Panc1 (cell line): ENCODE results near the gene MTA1. TPM values are rescaled to one million over a fixed set of nuclear protein-coding genes. Genes with fewer than 3 reads are reported as not detected.

Source experiments
- ATAC-seq: fragments of 200-7000 bp; cut with Tn5 transposase; 2 replicates; pipeline ENCODE4 v1.9.1; 2020; ENCODE audit warnings: mild to moderate bottlenecking, moderate library complexity
- BruUV-seq: library from RNA; stranded (reverse); fragments of 400-500 nt; replicated peaks from 2 replicates; lab custom pipeline; 2021; lab: Mats Ljungman, UMichigan
- CTCF ChIA-PET: fragments of 300-600 bp; sonication (Branson Sonifier 250); formaldehyde crosslinking; loops from one replicate; lab custom pipeline; 2022; ENCODE audit warnings: antibody characterized with exemption; lab: Charles Lee
- POLR2A ChIA-PET: fragments of 300-600 bp; sonication (Branson Sonifier 250); formaldehyde crosslinking; loops from one replicate; lab custom pipeline; 2022; ENCODE audit warnings: antibody characterized with exemption; lab: Charles Lee
- DNase-seq: peaks from one replicate; pipeline ENCODE4 v3.0.0-alpha.2; 2010; ENCODE audit warnings: low read depth, low spot score
- H3K27ac ChIP-seq: 2 replicates; pipeline ENCODE4 v1.5.1; 2011; ENCODE audit warnings: mild to moderate bottlenecking, low read length, inconsistent platforms
- H3K27me3 ChIP-seq: fragments of 200-500 bp; sonication (Bioruptor generic); 2 replicates; pipeline ENCODE4 v1.6.0; 2014; ENCODE audit warnings: low read length, inconsistent platforms; ENCODE audit not compliant: control insufficient read depth, insufficient read depth
- H3K36me3 ChIP-seq: fragments of 200-500 bp; sonication (Bioruptor generic); 2 replicates; pipeline ENCODE4 v1.5.1; 2014; ENCODE audit warnings: inconsistent platforms, mild to moderate bottlenecking, low read length, moderate library complexity; ENCODE audit not compliant: control insufficient read depth, insufficient read depth
- H3K4me1 ChIP-seq: 2 replicates; pipeline ENCODE4 v1.5.1; 2011; ENCODE audit warnings: inconsistent platforms, mild to moderate bottlenecking, low read length, moderate library complexity; ENCODE audit not compliant: control insufficient read depth, insufficient read depth
- H3K4me3 ChIP-seq, 2 experiments: 2 replicates each; pipeline ENCODE4 v1.5.1; 2011 to 2012; ENCODE audit warnings: low read depth in 2 of 2, low read length in 2 of 2, mild to moderate bottlenecking in 2 of 2, inconsistent platforms in 1 of 2, moderate library complexity in 1 of 2
- H3K9me3 ChIP-seq: fragments of 200-500 bp; sonication (Bioruptor generic); 2 replicates; pipeline ENCODE4 v1.5.1; 2014; ENCODE audit warnings: low read depth, mild to moderate bottlenecking, inconsistent platforms, low read length, moderate library complexity; ENCODE audit not compliant: control insufficient read depth, insufficient read depth
- CTCF ChIP-seq: fragments of 450-650 bp; IDR thresholded peaks from 2 replicates; pipeline ENCODE4 v1.5.1; 2017; ENCODE audit warnings: mild to moderate bottlenecking
- POLR2AphosphoS5 ChIP-seq: IDR thresholded peaks from 2 replicates; pipeline ENCODE4 v1.6.1; 2012; ENCODE audit warnings: mild to moderate bottlenecking, low read depth, low read length, moderate library complexity
- REST ChIP-seq, 2 experiments: IDR thresholded peaks; 2 replicates each; pipeline ENCODE4 v1.6.1; 2011 to 2012; ENCODE audit warnings: low read depth in 2 of 2, control low read depth in 1 of 2, low read length in 1 of 2, mild to moderate bottlenecking in 1 of 2, moderate library complexity in 1 of 2; ENCODE audit not compliant: insufficient read depth in 1 of 2
- SIN3A ChIP-seq: IDR thresholded peaks from 2 replicates; pipeline ENCODE4 v1.6.1; 2012; ENCODE audit warnings: low read depth, mild to moderate bottlenecking, low read length, moderate library complexity, borderline replicate concordance; ENCODE audit not compliant: insufficient read depth
- TCF7L2 ChIP-seq: IDR thresholded peaks from 2 replicates; pipeline ENCODE4 v1.6.1; 2011; ENCODE audit warnings: mild to moderate bottlenecking, low read depth, low read length, inconsistent platforms
- in situ Hi-C: cut with HindIII; loops from 2 replicates; pipeline ENCODE4 v1.10.0; 2016; ENCODE audit warnings: low sequenced_read_pairs, low pct_unique_long_range_greater_than_20kb
- intact Hi-C: fragments of 100-400 bp; cut with micrococcal nuclease; formaldehyde crosslinking; loops from one replicate; pipeline ENCODE4 v1.10.0; 2022; ENCODE audit not compliant: unreplicated experiment
- total RNA-seq: library from RNA; stranded (reverse); gene quantifications from one replicate; pipeline ENCODE4 v1.2.1, GENCODE V29; 2021; ENCODE audit not compliant: unreplicated experiment

Gene MTA1
- total RNA-seq, 1 experiment from 2014 or later, result 105 TPM

GRCh38 chr14:105399466-105399775, 20.2 kb upstream of the MTA1 start:
- H3K4me1 ChIP-seq, result peaks cover 3% of the 10 kb centered on the region; the same call in 1 of the 2 replicates
- in situ Hi-C loops (no loop called here), intact Hi-C loops (no loop called here)
- H3K36me3 ChIP-seq, result no peaks in the 10 kb centered on the region; the same call in 1 of the 2 replicates
- BruUV-seq, result TSS peak; percentile 82
- no peak for DNase-seq
- no peaks in the 10 kb centered on the region for H3K27me3 ChIP-seq
- POLR2A ChIA-PET, result no interaction called here
- peak overlapping the region; percentile 65 to 66 for H3K4me3 ChIP-seq
- TF ChIP-seq POLR2AphosphoS5, result no peak
- TF ChIP-seq TCF7L2, result no peak
- no peak for TF ChIP-seq REST (IDR thresholded peaks at IDR 0.05; ENCODE audit: insufficient read depth in 1 of 2, low read depth in 2 of 2, low read length in 1 of 2)
- no peak for TF ChIP-seq SIN3A
- no peak for TF ChIP-seq CTCF
- H3K27ac ChIP-seq, result peak overlapping the region; percentile 74; the same call in 1 of the 2 replicates
- CTCF ChIA-PET, result interaction anchor here (0.7 kb wide), 1 partner anchor 74 kb away, joined by 12 read pairs; no protein-coding TSS in a partner anchor
- H3K9me3 ChIP-seq, result no peaks in the 10 kb centered on the region
- no peak for ATAC-seq

GRCh38 chr14:105400016-105400415, 19.6 kb upstream of the MTA1 start:
- no peak overlapping the region for H3K4me3 ChIP-seq
- ATAC-seq, result no peak
- no peaks in the 10 kb centered on the region for H3K9me3 ChIP-seq
- no peaks in the 10 kb centered on the region for H3K27me3 ChIP-seq
- POLR2A ChIA-PET, result no interaction called here
- no peak for TF ChIP-seq POLR2AphosphoS5
- TF ChIP-seq CTCF, result no peak
- TF ChIP-seq REST (IDR thresholded peaks at IDR 0.05; ENCODE audit: insufficient read depth in 1 of 2, low read depth in 2 of 2, low read length in 1 of 2), result no peak
- TF ChIP-seq SIN3A, result no peak
- TF ChIP-seq TCF7L2, result no peak
- H3K36me3 ChIP-seq, result no peaks in the 10 kb centered on the region; the same call in 1 of the 2 replicates
- H3K4me1 ChIP-seq, result peaks cover 3% of the 10 kb centered on the region; the same call in 1 of the 2 replicates
- no TSS peak for BruUV-seq
- DNase-seq, result no peak
- in situ Hi-C loops, result no loop called here
- CTCF ChIA-PET, result no interaction called here
- intact Hi-C loops, result no loop called here
- H3K27ac ChIP-seq, result no peak overlapping the region
